Adrenal gland (tissue), 12 donors: Measurements from ENCODE around the gene VAC14. TPM values are rescaled to one million over a fixed set of nuclear protein-coding genes. Genes with fewer than 3 reads are reported as not detected.

Experiments used
- DNase-seq, 7 donors: peaks; one replicate each; pipeline ENCODE4 v3.0.0-alpha.2; 2019 to 2020
- H3K27ac ChIP-seq, 5 donors: fragments of 200-600 bp; sonication (generic) in 4 of 5; 1 replicate in 3 of 5; 2 replicates in 2 of 5; pipeline versions ENCODE4 v1.5.1 to v1.8.0; 2016 to 2020; ENCODE audit warnings: mild to moderate bottlenecking in 1 of 5
- H3K27me3 ChIP-seq: fragments of 200-600 bp; 2 replicates; pipeline ENCODE4 v1.8.0; 2021
- H3K36me3 ChIP-seq, 2 donors: fragments of 200-600 bp; replicated peaks in 1 of 2; 1 replicate in 1 of 2; 2 replicates in 1 of 2; pipeline versions ENCODE4 v1.5.1 to v1.8.0; 2018 to 2022
- H3K4me1 ChIP-seq, 2 donors: fragments of 200-600 bp; replicated peaks in 1 of 2; 1 replicate in 1 of 2; 2 replicates in 1 of 2; pipeline versions ENCODE4 v1.5.1 to v1.8.0; 2018 to 2021
- H3K4me3 ChIP-seq, 4 donors: fragments of 200-600 bp; sonication (generic) in 3 of 4; one replicate each; pipeline ENCODE4 v1.5.1; 2016 to 2018
- H3K9me3 ChIP-seq, 3 donors: fragments of 200-600 bp; sonication (generic) in 1 of 3; replicated peaks in 1 of 3; 1 replicate in 2 of 3; 2 replicates in 1 of 3; pipeline versions ENCODE4 v1.5.1 to v1.8.0; 2016 to 2021
- CTCF ChIP-seq, 6 experiments: fragments of 450-650 bp in 4 of 6; fragments of 200-600 bp in 2 of 6; sonication (generic) in 1 of 6; IDR thresholded peaks; 1 replicate in 5 of 6; 2 replicates in 1 of 6; pipeline versions ENCODE4 v1.5.1 to v1.8.0; 2016 to 2021; ENCODE audit warnings: antibody characterized with exemption in 6 of 6, mild to moderate bottlenecking in 2 of 6, moderate library complexity in 1 of 6
- POLR2A ChIP-seq, 2 donors: fragments of 450-650 bp; IDR thresholded peaks; one replicate each; pipeline ENCODE4 v1.6.1; 2017; ENCODE audit warnings: antibody characterized with exemption in 2 of 2, mild to moderate bottlenecking in 2 of 2, moderate library complexity in 1 of 2
- WGBS, 4 donors: extraction: QIAGEN DNeasy Blood & Tissue Kit in 2 of 4; methylation state at CpG; one replicate each; pipeline versions ENCODE4 v1.1.5 to v1.1.7; 2013 to 2017; 5-methylcytosine and 5-hydroxymethylcytosine counted together
- intact Hi-C, 2 donors: fragments of 100-400 bp; cut with DNase I; formaldehyde crosslinking; loops; one replicate each; pipeline versions ENCODE4 v1.14.1 to v1.15.0; 2022 to 2023
- polyA plus RNA-seq, 3 donors: library from polyadenylated mRNA; stranded (reverse); fragments of 200-250 nt in 2 of 3; fragments of 350-450 nt in 1 of 3; fragmentation: Illumina TruSeq in 1 of 3; extraction: RNeasy Lipid Tissue Mini Kit (QIAGEN cat#74804) in 1 of 3; gene quantifications; one replicate each; pipeline ENCODE4 v1.2.3, GENCODE V29; 2013 to 2014
- total RNA-seq, 9 donors: library from RNA; depleted of rRNA in 4 of 9; stranded (reverse); fragments of >200 nt in 4 of 9; fragments of 120-200 nt in 1 of 9; fragmentation: NEBNext Ultra II Directional in 1 of 9; extraction: Animal tissue kit (Norgen Biotek cat#: 25700) in 1 of 9; gene quantifications; one replicate each; pipeline versions ENCODE4 v1.1.0 to v1.2.4, GENCODE V29; 2013 to 2023
- donor health status: healthy with polysubstance abuse.
- donor health status: Bipolar disorder and iron deficiency.
- donor health status: DM: yes; HTN: yes; CAD: no.
- donor health status: DM: no; HTN: no; CAD: no.
- donor health status: DM: no; HTN: no; CAD: no.
- donor health status: DM: yes; HTN: yes; CAD: no.

VAC14 gene
- total and polyA plus RNA-seq, 12 donors = 24.6 to 74.8 (median 50.1) TPM

GRCh38 chr16:70660672-70661350 is 140.1 kb downstream of the VAC14 start:
- WGBS, 4 donors = 51 to 67% (median 57%) methylated on average over 4 to 7 of the region's 7 CpGs
- intact Hi-C loops = no loop called here
- no peak overlapping the region for H3K27ac ChIP-seq
- TF ChIP-seq POLR2A (IDR thresholded peaks at IDR 0.05) (no peak), CTCF (IDR thresholded peaks at IDR 0.05) (no peak)
- H3K9me3 ChIP-seq = no peaks in the 10 kb centered on the region
- no peak for DNase-seq
- H3K4me1 ChIP-seq = no peaks in the 10 kb centered on the region
- no peak overlapping the region for H3K4me3 ChIP-seq
- H3K27me3 ChIP-seq = no peaks in the 10 kb centered on the region
- peaks cover 0 to 41% of the 10 kb centered on the region in 2 donors for H3K36me3 ChIP-seq

GRCh38 chr16:70659953-70660671 is 140.8 kb downstream of the VAC14 start:
- intact Hi-C loops = loop anchor here in 1 of 2 donors (10.0 kb wide), 1 partner anchor 125 kb away; no protein-coding TSS in a partner anchor
- Histone ChIP-seq H3K27ac (peak overlapping the region in 1 of 5 donors; percentile 29), H3K4me1 (no peaks in the 10 kb centered on the region), H3K36me3 (peaks cover 0 to 34% of the 10 kb centered on the region in 2 donors), H3K4me3 (no peak overlapping the region), H3K27me3 (no peaks in the 10 kb centered on the region), H3K9me3 (no peaks in the 10 kb centered on the region)
- no peak for DNase-seq
- 77 to 85% (median 80%) methylated on average over 13 to 16 of the region's 16 CpGs for WGBS, 4 donors
- TF ChIP-seq CTCF (IDR thresholded peaks at IDR 0.05) (no peak), POLR2A (IDR thresholded peaks at IDR 0.05) (no peak)

- DNase-seq = peak in 1 of 7 donors; percentile 52
- H3K36me3 ChIP-seq = peaks cover 0 to 29% of the 10 kb centered on the region in 2 donors
These were observed 141.4 kb downstream of the VAC14 start for GRCh38 chr16:70659546-70659945.

More at GRCh38 chr16:70659546-70659945, 141.4 kb downstream of the VAC14 start:
- Histone ChIP-seq H3K4me3 (no peak overlapping the region), H3K4me1 (no peaks in the 10 kb centered on the region), H3K27me3 (no peaks in the 10 kb centered on the region), H3K27ac (no peak overlapping the region), H3K9me3 (no peaks in the 10 kb centered on the region)
- TF ChIP-seq POLR2A (IDR thresholded peaks at IDR 0.05) (no peak), CTCF (IDR thresholded peaks at IDR 0.05) (no peak)
- 83 to 90% (median 88%) methylated on average over 8 to 12 of the region's 12 CpGs; no CpG with 5 or more reads in 1 of the 4 donors for WGBS, 4 donors
- intact Hi-C loops = loop anchor here in 1 of 2 donors (10.0 kb wide), 1 partner anchor 125 kb away; no protein-coding TSS in a partner anchor
